GM21381 (cell line): ENCODE data around the gene FNDC3B.

Experiments used
- ATAC-seq: cut with Tn5 transposase; IDR thresholded peaks from one replicate; pipeline ENCODE4 v1.9.1; 2021; ENCODE audit warnings: mild to moderate bottlenecking, moderate library complexity; ENCODE audit not compliant: unreplicated experiment

The FNDC3B gene

GRCh38 chr3:172051957-172052354 lies 12.6 kb downstream of the FNDC3B start:
- no peak for ATAC-seq

GRCh38 chr3:172052405-172052804 lies 13.0 kb downstream of the FNDC3B start:
- ATAC-seq, result no peak

GRCh38 chr3:172054115-172054764 lies 14.9 kb downstream of the FNDC3B start:
- ATAC-seq, result no peak

- no peak for ATAC-seq
These were observed 17.0 kb downstream of the FNDC3B start for GRCh38 chr3:172056416-172056815.

GRCh38 chr3:172057059-172057458 lies 17.7 kb downstream of the FNDC3B start:
- ATAC-seq, result no peak

GRCh38 chr3:172057624-172058327 lies 18.4 kb downstream of the FNDC3B start:
- no peak for ATAC-seq

- no peak for ATAC-seq
These were observed 20.2 kb downstream of the FNDC3B start for GRCh38 chr3:172059532-172059931.

- no peak for ATAC-seq
These were observed 20.9 kb downstream of the FNDC3B start for GRCh38 chr3:172060234-172060633.

- peak; percentile 87 for ATAC-seq
These were observed 22.4 kb downstream of the FNDC3B start for GRCh38 chr3:172061724-172062184.

- no peak for ATAC-seq
These were observed 23.4 kb downstream of the FNDC3B start for GRCh38 chr3:172062761-172063160.

GRCh38 chr3:172063456-172064432 lies 24.4 kb downstream of the FNDC3B start:
- no peak for ATAC-seq

GRCh38 chr3:172065527-172065926 lies 26.1 kb downstream of the FNDC3B start:
- no peak for ATAC-seq

GRCh38 chr3:172065967-172066762 lies 26.8 kb downstream of the FNDC3B start:
- peak; percentile 35 for ATAC-seq

GRCh38 chr3:172066880-172067796 lies 27.8 kb downstream of the FNDC3B start:
- ATAC-seq, result no peak

- ATAC-seq, result no peak
These were observed 28.6 kb downstream of the FNDC3B start for GRCh38 chr3:172067837-172068440.

GRCh38 chr3:172068977-172069376 lies 29.6 kb downstream of the FNDC3B start:
- ATAC-seq, result no peak

GRCh38 chr3:172069478-172069877 lies 30.1 kb downstream of the FNDC3B start:
- ATAC-seq, result no peak

- no peak for ATAC-seq
These were observed 30.9 kb downstream of the FNDC3B start for GRCh38 chr3:172070269-172070668.

GRCh38 chr3:172070802-172071201 lies 31.4 kb downstream of the FNDC3B start:
- no peak for ATAC-seq
